ENCODE measurements around the gene MCM10. TPM values are rescaled to one million over a fixed set of nuclear protein-coding genes. Genes with fewer than 3 reads are reported as not detected.
"Not testable (repeated sequence)": the region's sequence is repeated elsewhere in the genome, so short reads cannot be mapped to it uniquely, and the experiment has no call there.

Gene MCM10
- total and polyA plus RNA-seq, 2 experiments from 2014 or later: 3.1 to 3.6 TPM

DNA sequence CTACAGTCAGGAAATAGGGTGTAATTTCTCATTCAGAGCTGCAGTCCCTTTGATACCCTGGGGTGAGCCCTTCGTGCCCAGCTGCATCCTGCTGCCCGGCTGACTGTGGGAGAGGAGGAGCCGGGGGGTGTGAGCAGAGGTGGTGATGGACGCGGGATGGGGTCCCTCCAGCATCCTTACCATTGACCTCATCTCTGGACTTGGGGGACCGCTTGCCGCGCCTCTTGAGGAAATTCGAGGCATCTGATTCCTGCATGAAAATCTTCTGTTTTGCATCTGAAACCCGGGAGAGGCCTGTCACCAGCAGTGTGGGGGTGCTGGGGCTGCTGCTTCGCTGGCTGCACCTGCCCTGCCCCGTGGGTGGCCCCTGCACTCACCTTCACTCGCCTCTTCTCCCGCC is 72.0 kb downstream of the MCM10 start:
- H3K9me2 ChIP-seq (replicated peaks; ENCODE audit: insufficient read depth): no peaks in the 10 kb centered on the region
- H3K4me1 ChIP-seq (ENCODE audit: insufficient read depth): no peaks in the 10 kb centered on the region
- no peak overlapping the region for H3K27ac ChIP-seq
- WGBS (ENCODE audit: low lambda C conversion rate, missing lambda C conversion rate): 81% methylated on average over 12 of the region's 14 CpGs
- H3K4me3 ChIP-seq: no peak overlapping the region
- DNase-seq (ENCODE audit: low spot score): no peak
- no peaks in the 10 kb centered on the region for H4K20me1 ChIP-seq (ENCODE audit: insufficient read depth, poor library complexity, severe bottlenecking)
- no peaks in the 10 kb centered on the region for H3K27me3 ChIP-seq
- no peaks in the 10 kb centered on the region for H3K36me3 ChIP-seq (replicated peaks; ENCODE audit: insufficient read depth, low read depth)
- TF ChIP-seq, protein P1, sequence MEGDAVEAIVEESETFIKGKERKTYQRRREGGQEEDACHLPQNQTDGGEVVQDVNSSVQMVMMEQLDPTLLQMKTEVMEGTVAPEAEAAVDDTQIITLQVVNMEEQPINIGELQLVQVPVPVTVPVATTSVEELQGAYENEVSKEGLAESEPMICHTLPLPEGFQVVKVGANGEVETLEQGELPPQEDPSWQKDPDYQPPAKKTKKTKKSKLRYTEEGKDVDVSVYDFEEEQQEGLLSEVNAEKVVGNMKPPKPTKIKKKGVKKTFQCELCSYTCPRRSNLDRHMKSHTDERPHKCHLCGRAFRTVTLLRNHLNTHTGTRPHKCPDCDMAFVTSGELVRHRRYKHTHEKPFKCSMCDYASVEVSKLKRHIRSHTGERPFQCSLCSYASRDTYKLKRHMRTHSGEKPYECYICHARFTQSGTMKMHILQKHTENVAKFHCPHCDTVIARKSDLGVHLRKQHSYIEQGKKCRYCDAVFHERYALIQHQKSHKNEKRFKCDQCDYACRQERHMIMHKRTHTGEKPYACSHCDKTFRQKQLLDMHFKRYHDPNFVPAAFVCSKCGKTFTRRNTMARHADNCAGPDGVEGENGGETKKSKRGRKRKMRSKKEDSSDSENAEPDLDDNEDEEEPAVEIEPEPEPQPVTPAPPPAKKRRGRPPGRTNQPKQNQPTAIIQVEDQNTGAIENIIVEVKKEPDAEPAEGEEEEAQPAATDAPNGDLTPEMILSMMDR (IDR thresholded peaks at IDR 0.05; ENCODE audit: poor library complexity): no peak
- TF ChIP-seq EZH2 (IDR thresholded peaks at IDR 0.05; ENCODE audit: borderline replicate concordance) (no peak), EZH2phosphoT487 (IDR thresholded peaks at IDR 0.05; ENCODE audit: low read depth, severe bottlenecking, unreplicated experiment) (no peak)
- H3K4me2 ChIP-seq: no peak overlapping the region
- H2AFZ ChIP-seq: no peak overlapping the region
- H3K9me3 ChIP-seq (ENCODE audit: low read depth): no peaks in the 10 kb centered on the region
- H3K79me2 ChIP-seq: no peaks in the 10 kb centered on the region

DNA sequence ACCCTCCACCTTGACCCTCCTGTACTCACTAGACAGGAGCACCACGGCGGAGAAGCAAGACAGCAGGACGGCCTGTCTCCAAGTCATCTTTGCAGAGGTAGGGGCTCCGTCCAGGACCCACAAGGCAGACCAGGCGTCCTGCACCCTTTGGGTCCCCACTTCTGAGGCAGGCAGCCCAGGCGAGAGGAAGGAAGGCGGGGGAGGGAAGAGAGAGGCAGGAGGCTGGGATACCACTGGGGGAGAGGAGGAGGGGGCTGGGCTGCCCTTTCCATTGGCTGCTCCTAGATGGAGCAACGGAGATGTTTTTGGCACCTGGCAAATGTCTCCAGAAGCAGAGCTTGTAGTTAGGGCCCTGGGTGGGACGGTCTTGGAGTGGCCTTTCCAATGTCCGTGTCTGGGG is 72.8 kb downstream of the MCM10 start, which contains the start of gene UCMA:
TSS of gene UCMA (minus strand) at position 203 of the 400 bp plus-strand sequence. CDS start at position 87, 116 bp downstream.
- Histone ChIP-seq H3K36me3 (replicated peaks; ENCODE audit: insufficient read depth, low read depth) (no peaks in the 10 kb centered on the region), H3K27ac (no peak within 1 kb of the TSS), H3K27me3 (no peaks in the 10 kb centered on the region), H3K9me3 (ENCODE audit: low read depth) (no peaks in the 10 kb centered on the region), H3K4me1 (ENCODE audit: insufficient read depth) (no peaks in the 10 kb centered on the region), H2AFZ (no peak within 1 kb of the TSS), H4K20me1 (ENCODE audit: insufficient read depth, poor library complexity, severe bottlenecking) (no peaks in the 10 kb centered on the region), H3K4me2 (no peak within 1 kb of the TSS), H3K4me3 (no peak within 1 kb of the TSS), H3K79me2 (no peaks in the 10 kb centered on the region), H3K9me2 (replicated peaks; ENCODE audit: insufficient read depth) (no peaks in the 10 kb centered on the region)
- TF ChIP-seq, protein P1 (IDR thresholded peaks at IDR 0.05; ENCODE audit: poor library complexity): no peak
- TF ChIP-seq EZH2phosphoT487 (IDR thresholded peaks at IDR 0.05; ENCODE audit: low read depth, severe bottlenecking, unreplicated experiment): no peak
- no peak for TF ChIP-seq EZH2 (IDR thresholded peaks at IDR 0.05; ENCODE audit: borderline replicate concordance)
- 77% methylated on average over 10 of the region's 10 CpGs for WGBS (ENCODE audit: low lambda C conversion rate, missing lambda C conversion rate)
- no peak for DNase-seq (ENCODE audit: low spot score)

DNA sequence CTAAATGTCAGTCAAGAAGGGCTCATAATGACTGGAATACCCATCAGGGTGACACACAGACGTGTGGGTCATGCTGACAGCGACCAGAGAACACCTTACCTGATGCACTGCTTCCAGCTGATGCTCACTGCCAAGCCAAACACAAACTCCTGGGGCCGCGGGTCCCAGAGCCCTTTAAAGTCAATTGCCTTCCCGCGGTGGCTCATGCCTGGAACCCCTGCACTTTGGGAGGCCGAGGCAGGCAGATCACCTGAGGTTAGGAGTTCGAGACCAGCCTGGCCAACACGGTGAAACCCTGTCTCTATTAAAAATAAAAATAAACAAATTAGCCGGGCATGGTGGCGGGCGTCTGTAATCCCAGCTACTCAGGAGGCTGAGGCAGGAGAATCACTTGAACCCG is 73.4 kb downstream of the MCM10 start:
- not testable (repeated sequence) for DNase-seq (ENCODE audit: low spot score); H3K9me2 ChIP-seq (replicated peaks; ENCODE audit: insufficient read depth); H3K9me3 ChIP-seq (ENCODE audit: low read depth); H3K79me2 ChIP-seq; H3K4me2 ChIP-seq; H3K4me1 ChIP-seq (ENCODE audit: insufficient read depth); H4K20me1 ChIP-seq (ENCODE audit: insufficient read depth, poor library complexity, severe bottlenecking); H3K27ac ChIP-seq; H3K36me3 ChIP-seq (replicated peaks; ENCODE audit: insufficient read depth, low read depth); H3K4me3 ChIP-seq; H3K27me3 ChIP-seq; H2AFZ ChIP-seq
- WGBS (ENCODE audit: low lambda C conversion rate, missing lambda C conversion rate): 93% methylated on average over 13 of the region's 13 CpGs

DNA sequence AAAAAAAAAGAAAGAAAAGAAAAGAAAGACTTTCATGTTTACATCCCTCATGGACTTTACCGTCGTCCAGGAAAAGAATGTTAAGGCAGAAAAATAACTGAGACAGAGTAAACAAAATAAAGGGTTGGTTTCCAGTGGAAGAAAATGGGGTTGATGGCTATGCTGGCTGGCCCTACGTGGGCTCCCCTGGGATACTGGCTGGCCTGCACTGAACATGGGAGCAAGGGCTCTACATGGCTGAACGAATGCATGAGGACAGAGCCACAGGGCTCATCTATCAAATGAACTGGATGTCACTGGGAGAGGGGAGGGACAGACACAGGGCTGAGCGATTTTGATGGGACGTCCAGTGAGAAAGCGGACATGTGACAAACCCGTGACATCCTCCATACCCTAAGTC is 75.3 kb downstream of the MCM10 start:
- H2AFZ ChIP-seq: no peak overlapping the region
- no peaks in the 10 kb centered on the region for H3K36me3 ChIP-seq (replicated peaks; ENCODE audit: insufficient read depth, low read depth)
- no peaks in the 10 kb centered on the region for H4K20me1 ChIP-seq (ENCODE audit: insufficient read depth, poor library complexity, severe bottlenecking)
- no peaks in the 10 kb centered on the region for H3K9me2 ChIP-seq (replicated peaks; ENCODE audit: insufficient read depth)
- H3K4me2 ChIP-seq: no peak overlapping the region
- WGBS (ENCODE audit: low lambda C conversion rate, missing lambda C conversion rate): 88% methylated on average over 8 of the region's 8 CpGs
- TF ChIP-seq, protein P1 (IDR thresholded peaks at IDR 0.05; ENCODE audit: poor library complexity): no peak
- no peak for TF ChIP-seq EZH2phosphoT487 (IDR thresholded peaks at IDR 0.05; ENCODE audit: low read depth, severe bottlenecking, unreplicated experiment)
- TF ChIP-seq EZH2 (IDR thresholded peaks at IDR 0.05; ENCODE audit: borderline replicate concordance): no peak
- H3K4me3 ChIP-seq: no peak overlapping the region
- no peak overlapping the region for H3K27ac ChIP-seq
- DNase-seq (ENCODE audit: low spot score): no peak
- no peaks in the 10 kb centered on the region for H3K4me1 ChIP-seq (ENCODE audit: insufficient read depth)
- H3K9me3 ChIP-seq (ENCODE audit: low read depth): no peaks in the 10 kb centered on the region
- no peaks in the 10 kb centered on the region for H3K27me3 ChIP-seq
- no peaks in the 10 kb centered on the region for H3K79me2 ChIP-seq
